GM12874 (cell line): ENCODE measurements around the gene GAS7.

ENCODE experiments used
- CTCF ChIP-seq: IDR thresholded peaks from 2 replicates; pipeline ENCODE4 v1.5.1; 2011; ENCODE audit warnings: low read depth, mild to moderate bottlenecking, control low read depth, low read length, moderate library complexity; ENCODE audit not compliant: insufficient read depth

The GAS7 gene

GRCh38 chr17:9937241-9937761 is 261.1 kb downstream of the GAS7 start:
- no peak for TF ChIP-seq CTCF

DNA sequence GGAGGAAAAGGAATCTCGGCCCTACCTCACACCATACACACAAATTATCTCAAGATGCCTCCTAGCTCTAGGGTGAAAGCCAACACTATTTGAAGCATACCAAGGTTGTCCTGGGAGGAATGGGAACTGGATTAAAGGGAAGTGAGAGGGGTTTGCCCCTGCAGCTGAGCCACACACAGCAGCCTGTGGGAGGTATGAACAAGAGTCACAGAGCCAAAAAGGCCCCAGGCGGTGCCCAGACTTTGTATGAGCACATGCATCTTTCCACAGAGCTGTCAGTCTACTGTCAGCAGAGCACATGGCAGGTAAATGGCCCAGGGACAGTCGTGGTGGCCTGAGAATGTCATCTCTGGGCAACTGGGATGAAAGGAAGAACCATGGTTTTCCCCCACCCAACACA is 262.3 kb downstream of the GAS7 start:
- no peak for TF ChIP-seq CTCF

DNA sequence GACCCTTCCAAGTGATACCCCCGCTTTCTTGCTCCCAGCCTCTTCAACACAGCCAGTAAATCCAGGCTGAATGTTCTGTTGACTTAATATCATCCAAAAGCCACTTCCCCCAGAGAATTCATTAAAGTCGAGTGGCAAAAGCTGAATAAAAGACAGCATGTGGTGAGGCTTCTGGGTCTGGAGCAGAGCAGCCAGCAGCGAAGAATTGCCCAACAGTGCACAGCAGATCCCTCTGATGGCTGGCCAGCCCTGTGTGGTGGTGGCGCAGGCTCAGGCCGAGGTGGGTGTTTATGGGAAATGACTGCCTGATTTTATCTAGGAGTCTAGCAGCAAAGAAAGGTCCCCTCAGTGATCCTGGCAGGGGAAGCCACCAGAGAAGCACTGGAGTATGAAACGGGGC is 263.0 kb downstream of the GAS7 start:
- no peak for TF ChIP-seq CTCF

DNA sequence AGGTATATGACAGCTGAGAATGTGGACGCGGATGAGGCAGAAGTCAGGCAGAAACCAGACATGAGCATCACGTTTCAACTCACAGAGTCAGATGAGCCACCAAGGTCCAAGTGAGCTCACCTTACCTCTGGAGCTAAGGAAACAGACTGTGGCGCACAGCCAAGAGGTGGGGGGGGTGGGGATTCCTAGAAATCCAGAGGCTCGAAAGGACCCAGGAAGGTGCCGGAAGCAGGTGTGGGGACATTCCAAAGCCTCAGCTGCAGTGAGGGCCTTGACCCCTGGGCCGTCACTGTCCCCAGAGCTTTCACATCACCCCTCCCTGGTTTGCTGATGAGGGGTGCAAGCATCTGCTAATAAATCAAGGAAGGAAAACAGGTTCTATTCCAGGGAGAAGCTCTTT is 264.1 kb downstream of the GAS7 start:
- no peak for TF ChIP-seq CTCF

DNA sequence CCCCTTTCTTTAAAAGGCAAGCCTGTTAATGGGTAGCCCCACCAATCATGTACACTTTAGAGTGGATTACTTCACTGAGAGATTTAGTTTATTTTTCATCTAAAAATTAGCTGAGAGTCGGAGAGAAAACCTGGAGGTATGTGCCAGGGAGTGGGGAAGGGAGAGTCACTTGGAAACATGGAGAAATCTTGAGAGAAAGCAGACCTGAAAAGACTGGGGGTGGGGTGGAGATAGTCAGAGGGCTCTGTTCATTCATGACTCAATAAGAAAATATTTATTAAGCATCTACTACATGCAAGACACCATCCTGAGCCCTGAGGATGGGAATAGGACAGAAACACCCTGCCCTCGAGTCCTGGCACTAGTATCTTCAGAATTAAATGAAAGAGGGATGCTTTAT is 265.9 kb downstream of the GAS7 start:
- TF ChIP-seq CTCF = no peak

DNA sequence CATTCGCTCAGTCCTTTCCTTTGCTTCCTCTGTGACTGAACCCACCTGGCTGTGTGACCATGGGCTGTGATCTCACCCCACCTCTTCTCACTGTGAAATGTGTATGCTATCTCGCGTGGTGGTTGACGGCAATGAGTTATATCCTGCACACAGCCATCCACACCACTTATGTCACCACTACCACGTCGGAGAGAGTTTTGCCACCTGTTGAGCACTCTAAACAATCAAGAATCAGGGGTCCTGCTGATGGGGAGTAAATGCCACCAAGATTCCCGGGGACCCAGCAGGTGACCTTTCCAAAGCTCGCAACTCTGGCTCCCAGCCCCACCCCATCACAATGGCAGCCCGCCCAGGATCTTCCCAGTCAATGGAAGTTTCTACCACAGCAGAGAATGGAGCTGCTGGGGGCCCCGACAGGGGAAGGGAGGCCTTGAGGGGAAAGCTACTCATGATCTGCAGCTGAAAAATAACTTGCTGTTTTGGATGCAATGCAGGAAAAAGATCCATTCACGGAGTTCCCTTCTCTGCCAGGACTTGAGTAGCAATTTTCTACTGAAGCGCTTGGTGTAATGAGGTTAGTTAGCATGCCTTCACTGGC is 267.2 kb downstream of the GAS7 start:
- no peak for TF ChIP-seq CTCF

DNA sequence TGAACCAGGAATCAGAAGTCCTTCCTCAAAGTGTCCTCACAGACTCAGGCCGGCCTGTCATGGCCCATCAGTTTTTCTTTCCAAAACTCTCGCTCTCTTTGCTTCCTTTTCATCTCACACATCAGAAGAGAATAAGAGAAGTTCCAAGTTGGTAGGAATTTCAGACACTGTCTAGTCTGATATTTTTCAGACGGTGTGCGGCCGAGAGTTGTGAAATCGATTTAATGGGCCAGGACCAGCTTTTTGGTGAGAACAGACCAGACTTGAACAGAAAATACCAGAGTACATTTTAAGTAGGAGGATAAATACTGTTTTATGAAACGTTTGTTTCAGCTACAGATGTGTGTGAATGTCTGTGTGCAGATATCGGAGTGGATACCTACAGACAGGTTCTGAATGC is 268.5 kb downstream of the GAS7 start:
- no peak for TF ChIP-seq CTCF
